Measurements from ENCODE around the gene JUP.

DNA sequence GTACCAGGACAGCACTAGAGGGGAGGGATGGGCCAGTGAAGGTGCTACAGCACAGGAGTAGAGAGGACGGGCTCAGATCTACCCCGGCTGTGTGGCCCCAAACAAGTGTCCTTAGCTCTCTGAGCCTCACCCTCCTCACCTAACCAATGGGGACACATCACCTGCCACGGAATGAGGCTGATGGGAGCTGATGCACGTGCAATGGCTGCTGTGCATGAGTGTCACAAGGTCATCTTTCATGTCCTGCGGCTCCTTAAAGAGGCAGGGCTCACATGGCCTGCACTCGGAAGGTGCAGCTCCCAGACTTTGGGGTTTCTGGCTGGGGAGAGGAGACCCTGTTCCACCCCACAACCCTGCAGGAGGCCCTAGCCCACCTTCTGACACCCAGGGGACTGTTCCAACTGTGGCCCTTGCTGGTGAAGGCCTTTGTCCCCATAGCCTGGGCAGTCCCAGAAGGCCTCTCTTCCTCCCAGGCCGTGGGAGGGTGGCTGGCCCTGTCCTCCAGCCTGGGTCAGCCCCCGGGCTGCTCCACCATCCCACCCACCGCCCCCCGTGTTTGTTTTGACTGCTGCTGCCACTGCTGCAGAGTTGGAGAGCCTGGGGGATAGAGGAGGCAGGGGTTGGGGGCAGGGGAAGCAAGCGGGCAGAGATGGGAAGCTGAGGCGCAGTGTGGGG is 62.6 kb downstream of the JUP start:
- TF ChIP-seq, protein P1, sequence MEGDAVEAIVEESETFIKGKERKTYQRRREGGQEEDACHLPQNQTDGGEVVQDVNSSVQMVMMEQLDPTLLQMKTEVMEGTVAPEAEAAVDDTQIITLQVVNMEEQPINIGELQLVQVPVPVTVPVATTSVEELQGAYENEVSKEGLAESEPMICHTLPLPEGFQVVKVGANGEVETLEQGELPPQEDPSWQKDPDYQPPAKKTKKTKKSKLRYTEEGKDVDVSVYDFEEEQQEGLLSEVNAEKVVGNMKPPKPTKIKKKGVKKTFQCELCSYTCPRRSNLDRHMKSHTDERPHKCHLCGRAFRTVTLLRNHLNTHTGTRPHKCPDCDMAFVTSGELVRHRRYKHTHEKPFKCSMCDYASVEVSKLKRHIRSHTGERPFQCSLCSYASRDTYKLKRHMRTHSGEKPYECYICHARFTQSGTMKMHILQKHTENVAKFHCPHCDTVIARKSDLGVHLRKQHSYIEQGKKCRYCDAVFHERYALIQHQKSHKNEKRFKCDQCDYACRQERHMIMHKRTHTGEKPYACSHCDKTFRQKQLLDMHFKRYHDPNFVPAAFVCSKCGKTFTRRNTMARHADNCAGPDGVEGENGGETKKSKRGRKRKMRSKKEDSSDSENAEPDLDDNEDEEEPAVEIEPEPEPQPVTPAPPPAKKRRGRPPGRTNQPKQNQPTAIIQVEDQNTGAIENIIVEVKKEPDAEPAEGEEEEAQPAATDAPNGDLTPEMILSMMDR (IDR thresholded peaks at IDR 0.05): no peak
- TF ChIP-seq EZH2 (IDR thresholded peaks at IDR 0.05): no peak
- TF ChIP-seq EZH2phosphoT487 (IDR thresholded peaks at IDR 0.05): no peak
